Neural cell (in vitro differentiated cells): ENCODE measurements around the gene SBDS. TPM values are rescaled to one million over a fixed set of nuclear protein-coding genes. Genes with fewer than 3 reads are reported as not detected.

Source experiments
- H2AFZ ChIP-seq: fragments of 200-600, 300-800 bp; sonication (generic), shearing (Covaris generic); 2 replicates; pipeline ENCODE4 v1.6.0; 2014; ENCODE audit warnings: low read depth, mild to moderate bottlenecking, antibody characterized with exemption, low read length, moderate library complexity
- H3F3A ChIP-seq: fragments of 200-600 bp; shearing (Covaris generic); 2 replicates; pipeline ENCODE4 v1.6.1; 2016; ENCODE audit warnings: mild to moderate bottlenecking, moderate library complexity, mixed read lengths, antibody characterized with exemption, low read length; ENCODE audit not compliant: insufficient read depth, poor library complexity, severe bottlenecking
- H3K27ac ChIP-seq: fragments of 200-600, 300-800 bp; sonication (generic), shearing (Covaris generic); 2 replicates; pipeline ENCODE4 v1.5.1; 2014; ENCODE audit warnings: mild to moderate bottlenecking, low read length, moderate library complexity
- H3K27me3 ChIP-seq: fragments of 300-800, 200-600 bp; sonication (generic), shearing (Covaris generic); 2 replicates; pipeline ENCODE4 v1.6.0; 2014; ENCODE audit warnings: mild to moderate bottlenecking, low read depth, low read length, moderate library complexity; ENCODE audit not compliant: insufficient read depth
- H3K36me3 ChIP-seq: fragments of 300-800, 200-600 bp; sonication (generic), shearing (Covaris generic); 2 replicates; pipeline ENCODE4 v1.5.1; 2014; ENCODE audit warnings: mild to moderate bottlenecking, antibody characterized with exemption, low read length, moderate library complexity; ENCODE audit not compliant: insufficient read depth
- H3K4me2 ChIP-seq: fragments of 300-800, 200-600 bp; sonication (generic), shearing (Covaris generic); 2 replicates; pipeline ENCODE4 v1.6.0; 2014; ENCODE audit warnings: mild to moderate bottlenecking, low read length
- H3K4me3 ChIP-seq: fragments of 300-800, 200-600 bp; sonication (generic), shearing (Covaris generic); 2 replicates; pipeline ENCODE4 v1.5.1; 2014; ENCODE audit warnings: mild to moderate bottlenecking, low read length, moderate library complexity
- H3K79me2 ChIP-seq: fragments of 200-600 bp; shearing (Covaris generic); replicated peaks from 2 replicates; pipeline ENCODE4 v1.6.0; 2014; ENCODE audit warnings: mild to moderate bottlenecking, low read length, moderate library complexity; ENCODE audit not compliant: insufficient read depth
- H3K9ac ChIP-seq: fragments of 300-800, 200-600 bp; sonication (generic), shearing (Covaris generic); 2 replicates; pipeline ENCODE4 v1.6.1; 2016; ENCODE audit warnings: mild to moderate bottlenecking, low read length, mixed read lengths
- H3K9me2 ChIP-seq: fragments of 200-600 bp; shearing (Covaris generic); 2 replicates; pipeline ENCODE4 v1.6.1; 2016; ENCODE audit warnings: mild to moderate bottlenecking, low read length, mixed read lengths; ENCODE audit not compliant: insufficient read depth
- H3K9me3 ChIP-seq: fragments of 200-600, 300-800 bp; sonication (generic), shearing (Covaris generic); 2 replicates; pipeline ENCODE4 v1.6.1; 2016; ENCODE audit warnings: mild to moderate bottlenecking, mixed run types, low read length, moderate library complexity, mixed read lengths
- H4K20me1 ChIP-seq: fragments of 200-600 bp; shearing (Covaris generic); 2 replicates; pipeline ENCODE4 v1.6.1; 2016; ENCODE audit warnings: mild to moderate bottlenecking, mixed run types; ENCODE audit not compliant: insufficient read depth
- EP300 ChIP-seq: fragments of 450-650 bp; conservative IDR thresholded peaks from 2 replicates; pipeline ENCODE4 v1.6.1; 2014; ENCODE audit warnings: antibody characterized with exemption, mild to moderate bottlenecking, moderate library complexity; ENCODE audit not compliant: poor library complexity, severe bottlenecking
- EZH2 ChIP-seq: fragments of 200-600, 300-800 bp; shearing (Covaris generic), sonication (generic); IDR thresholded peaks from 2 replicates; pipeline ENCODE4 v1.6.1; 2014; ENCODE audit warnings: antibody characterized with exemption, low read length, borderline replicate concordance, mild to moderate bottlenecking; ENCODE audit not compliant: insufficient read depth, poor library complexity, severe bottlenecking
- MXI1 ChIP-seq: fragments of 450-650 bp; conservative IDR thresholded peaks from 2 replicates; pipeline ENCODE4 v1.6.1; 2014; ENCODE audit warnings: antibody characterized with exemption, mild to moderate bottlenecking; ENCODE audit not compliant: poor library complexity, severe bottlenecking
- POLR2AphosphoS5 ChIP-seq: IDR thresholded peaks from 2 replicates; pipeline ENCODE4 v1.6.1; 2012
- RAD21 ChIP-seq: fragments of 450-650 bp; conservative IDR thresholded peaks from 2 replicates; pipeline ENCODE4 v1.6.1; 2014; ENCODE audit warnings: antibody characterized with exemption, mild to moderate bottlenecking, moderate library complexity
- SMC3 ChIP-seq: fragments of 450-650 bp; conservative IDR thresholded peaks from 2 replicates; pipeline ENCODE4 v1.6.1; 2014; ENCODE audit warnings: antibody characterized with exemption, mild to moderate bottlenecking, moderate library complexity; ENCODE audit not compliant: poor library complexity
- TAF1 ChIP-seq: IDR thresholded peaks from 2 replicates; pipeline ENCODE4 v1.6.1; 2012; ENCODE audit warnings: low read depth
- polyA plus RNA-seq: library from polyadenylated mRNA; depleted of rRNA; stranded (reverse); fragments of >200 nt; gene quantifications from 2 replicates; pipeline ENCODE4 v1.2.3, GENCODE V29; 2014
- TF ChIP-seq, protein P1 (sequence below): IDR thresholded peaks from 2 replicates; pipeline ENCODE4 v1.6.1; 2012; ENCODE audit warnings: borderline replicate concordance
- TF ChIP-seq, protein P2 (sequence below): fragments of 450-650 bp; IDR thresholded peaks from 2 replicates; pipeline ENCODE4 v1.5.1; 2014; ENCODE audit warnings: antibody characterized with exemption, mild to moderate bottlenecking, moderate library complexity; ENCODE audit not compliant: poor library complexity, severe bottlenecking

SBDS gene
- polyA plus RNA-seq, 1 donor from 2014 or later = 91.1 TPM

DNA sequence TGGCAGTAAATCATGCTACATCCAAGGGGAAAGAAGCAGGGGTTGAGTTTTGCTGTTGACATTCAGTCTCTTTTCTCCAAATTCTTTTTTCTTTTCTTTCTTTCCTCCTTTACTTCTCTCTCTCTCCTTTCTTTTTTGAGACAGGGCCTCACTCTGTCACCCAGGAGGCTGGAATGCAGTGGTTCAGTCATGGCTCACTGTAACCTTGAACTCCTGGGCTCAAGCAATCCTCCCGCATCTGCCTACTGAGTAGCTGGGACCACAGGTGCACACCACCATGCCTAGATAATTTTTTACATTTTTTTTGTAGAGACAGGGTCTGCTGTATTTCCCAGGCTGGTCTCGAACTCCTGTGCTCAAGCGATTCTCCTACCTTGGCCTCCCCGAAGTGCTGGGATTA is 35.2 kb downstream of the SBDS start:
- H3K9me2 ChIP-seq = no peaks in the 10 kb centered on the region
- no peaks in the 10 kb centered on the region for H3K36me3 ChIP-seq
- H4K20me1 ChIP-seq = no peaks in the 10 kb centered on the region
- H3K9me3 ChIP-seq = no peaks in the 10 kb centered on the region
- no peak overlapping the region for H2AFZ ChIP-seq
- no peaks in the 10 kb centered on the region for H3K79me2 ChIP-seq
- H3K4me3 ChIP-seq = no peak overlapping the region
- no peak overlapping the region for H3K27ac ChIP-seq
- no peak overlapping the region for H3K4me2 ChIP-seq
- H3K27me3 ChIP-seq = no peaks in the 10 kb centered on the region
- H3K9ac ChIP-seq = no peak overlapping the region
- H3F3A ChIP-seq = no peaks in the 10 kb centered on the region
- TF ChIP-seq, protein P1, sequence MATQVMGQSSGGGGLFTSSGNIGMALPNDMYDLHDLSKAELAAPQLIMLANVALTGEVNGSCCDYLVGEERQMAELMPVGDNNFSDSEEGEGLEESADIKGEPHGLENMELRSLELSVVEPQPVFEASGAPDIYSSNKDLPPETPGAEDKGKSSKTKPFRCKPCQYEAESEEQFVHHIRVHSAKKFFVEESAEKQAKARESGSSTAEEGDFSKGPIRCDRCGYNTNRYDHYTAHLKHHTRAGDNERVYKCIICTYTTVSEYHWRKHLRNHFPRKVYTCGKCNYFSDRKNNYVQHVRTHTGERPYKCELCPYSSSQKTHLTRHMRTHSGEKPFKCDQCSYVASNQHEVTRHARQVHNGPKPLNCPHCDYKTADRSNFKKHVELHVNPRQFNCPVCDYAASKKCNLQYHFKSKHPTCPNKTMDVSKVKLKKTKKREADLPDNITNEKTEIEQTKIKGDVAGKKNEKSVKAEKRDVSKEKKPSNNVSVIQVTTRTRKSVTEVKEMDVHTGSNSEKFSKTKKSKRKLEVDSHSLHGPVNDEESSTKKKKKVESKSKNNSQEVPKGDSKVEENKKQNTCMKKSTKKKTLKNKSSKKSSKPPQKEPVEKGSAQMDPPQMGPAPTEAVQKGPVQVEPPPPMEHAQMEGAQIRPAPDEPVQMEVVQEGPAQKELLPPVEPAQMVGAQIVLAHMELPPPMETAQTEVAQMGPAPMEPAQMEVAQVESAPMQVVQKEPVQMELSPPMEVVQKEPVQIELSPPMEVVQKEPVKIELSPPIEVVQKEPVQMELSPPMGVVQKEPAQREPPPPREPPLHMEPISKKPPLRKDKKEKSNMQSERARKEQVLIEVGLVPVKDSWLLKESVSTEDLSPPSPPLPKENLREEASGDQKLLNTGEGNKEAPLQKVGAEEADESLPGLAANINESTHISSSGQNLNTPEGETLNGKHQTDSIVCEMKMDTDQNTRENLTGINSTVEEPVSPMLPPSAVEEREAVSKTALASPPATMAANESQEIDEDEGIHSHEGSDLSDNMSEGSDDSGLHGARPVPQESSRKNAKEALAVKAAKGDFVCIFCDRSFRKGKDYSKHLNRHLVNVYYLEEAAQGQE = no peak
- no peak for TF ChIP-seq MXI1

DNA sequence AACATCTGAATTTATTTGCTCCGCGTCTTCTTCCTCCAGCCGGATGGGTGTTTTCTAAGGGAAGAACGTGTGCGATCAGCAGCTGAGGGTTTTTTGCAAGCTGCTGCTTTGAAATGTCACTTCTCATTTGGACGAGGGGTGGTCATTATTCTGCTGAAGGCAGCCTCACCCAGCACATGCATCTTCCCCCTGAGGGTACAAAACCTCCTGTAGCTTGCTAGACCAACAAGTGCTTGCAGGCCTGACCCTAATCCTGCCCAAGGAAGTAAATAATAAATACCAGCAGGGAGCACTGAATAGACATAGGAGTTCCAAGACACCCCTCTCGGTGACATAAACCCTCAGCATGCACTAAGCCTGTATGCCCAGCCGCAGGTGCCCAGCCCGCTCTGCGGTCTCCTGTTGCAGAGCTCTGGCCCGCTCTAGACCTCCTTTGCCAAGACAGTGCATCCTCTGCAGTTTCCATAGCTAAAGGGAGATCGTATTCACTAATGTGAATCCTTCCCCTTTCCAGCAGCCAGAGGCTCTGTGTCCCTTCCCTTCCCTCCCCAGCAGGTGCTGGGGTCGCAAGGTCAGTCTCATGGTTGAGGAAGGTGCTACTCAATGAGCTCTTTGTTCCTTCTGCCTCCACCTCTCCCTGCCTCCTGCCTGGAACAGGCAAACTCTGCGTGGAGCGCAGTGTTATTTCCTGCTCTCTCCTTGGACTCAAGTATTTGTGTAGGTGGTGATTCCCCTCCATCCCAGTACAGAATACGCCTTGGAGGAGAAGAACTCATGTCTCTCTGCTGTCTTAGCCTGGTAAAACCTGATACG is 36.6 kb downstream of the SBDS start:
- no peaks in the 10 kb centered on the region for H3K9me2 ChIP-seq
- no peaks in the 10 kb centered on the region for H3K27me3 ChIP-seq
- no peaks in the 10 kb centered on the region for H3K9me3 ChIP-seq
- H3K27ac ChIP-seq = no peak overlapping the region
- H3K79me2 ChIP-seq = no peaks in the 10 kb centered on the region
- H3K4me3 ChIP-seq = no peak overlapping the region
- H3K4me2 ChIP-seq = no peak overlapping the region
- no peaks in the 10 kb centered on the region for H4K20me1 ChIP-seq
- TF ChIP-seq, protein P2, sequence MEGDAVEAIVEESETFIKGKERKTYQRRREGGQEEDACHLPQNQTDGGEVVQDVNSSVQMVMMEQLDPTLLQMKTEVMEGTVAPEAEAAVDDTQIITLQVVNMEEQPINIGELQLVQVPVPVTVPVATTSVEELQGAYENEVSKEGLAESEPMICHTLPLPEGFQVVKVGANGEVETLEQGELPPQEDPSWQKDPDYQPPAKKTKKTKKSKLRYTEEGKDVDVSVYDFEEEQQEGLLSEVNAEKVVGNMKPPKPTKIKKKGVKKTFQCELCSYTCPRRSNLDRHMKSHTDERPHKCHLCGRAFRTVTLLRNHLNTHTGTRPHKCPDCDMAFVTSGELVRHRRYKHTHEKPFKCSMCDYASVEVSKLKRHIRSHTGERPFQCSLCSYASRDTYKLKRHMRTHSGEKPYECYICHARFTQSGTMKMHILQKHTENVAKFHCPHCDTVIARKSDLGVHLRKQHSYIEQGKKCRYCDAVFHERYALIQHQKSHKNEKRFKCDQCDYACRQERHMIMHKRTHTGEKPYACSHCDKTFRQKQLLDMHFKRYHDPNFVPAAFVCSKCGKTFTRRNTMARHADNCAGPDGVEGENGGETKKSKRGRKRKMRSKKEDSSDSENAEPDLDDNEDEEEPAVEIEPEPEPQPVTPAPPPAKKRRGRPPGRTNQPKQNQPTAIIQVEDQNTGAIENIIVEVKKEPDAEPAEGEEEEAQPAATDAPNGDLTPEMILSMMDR = no peak
- TF ChIP-seq SMC3 = no peak
- no peak for TF ChIP-seq POLR2AphosphoS5
- TF ChIP-seq TAF1 = no peak
- TF ChIP-seq MXI1 = no peak
- no peak for TF ChIP-seq RAD21
- TF ChIP-seq EP300 = no peak
- TF ChIP-seq, protein P1 = no peak
- no peak for TF ChIP-seq EZH2
- H3F3A ChIP-seq = no peaks in the 10 kb centered on the region
- no peak overlapping the region for H3K9ac ChIP-seq
- peaks cover 4% of the 10 kb centered on the region for H3K36me3 ChIP-seq
- H2AFZ ChIP-seq = no peak overlapping the region
